Fibroblast of skin of right quadriceps (primary cell): Measurements from ENCODE around the gene SRRM4.
"Not testable (repeated sequence)": the region's sequence is repeated elsewhere in the genome, so short reads cannot be mapped to it uniquely, and the experiment has no call there.

ENCODE experiments used
- DNase-seq: peaks from one replicate; pipeline ENCODE4 v3.0.0-alpha.2; 2013

Gene SRRM4

GRCh38 chr12:119072440-119072839 lies 91.1 kb downstream of the SRRM4 start:
- DNase-seq: no peak

DNA sequence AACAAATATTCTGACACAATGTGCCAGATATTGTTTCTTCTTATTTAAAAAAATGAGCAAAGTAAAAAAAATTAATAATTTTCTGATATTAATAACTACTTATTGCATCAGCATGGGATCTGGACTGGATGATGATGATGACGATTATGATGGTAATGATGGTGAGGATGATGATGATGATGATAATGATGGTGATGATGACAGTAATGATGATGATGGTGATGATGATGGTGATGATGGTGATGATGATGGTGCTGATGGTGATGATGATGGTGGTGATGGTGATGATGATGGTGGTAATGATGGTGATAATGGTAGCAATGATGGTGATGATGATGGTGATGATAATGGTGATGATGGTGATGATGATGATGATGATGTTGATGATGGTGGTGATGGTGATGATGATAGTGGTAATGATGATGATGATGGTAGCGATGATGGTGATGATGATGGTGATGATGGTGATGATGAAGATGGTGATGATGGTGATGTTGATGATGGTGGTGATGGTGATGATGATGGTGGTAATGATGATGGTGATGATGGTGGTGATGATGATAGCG lies 94.0 kb downstream of the SRRM4 start:
- no peak for DNase-seq

- DNase-seq: no peak
Measured at GRCh38 chr12:119075918-119076317, 94.6 kb downstream of the SRRM4 start.

DNA sequence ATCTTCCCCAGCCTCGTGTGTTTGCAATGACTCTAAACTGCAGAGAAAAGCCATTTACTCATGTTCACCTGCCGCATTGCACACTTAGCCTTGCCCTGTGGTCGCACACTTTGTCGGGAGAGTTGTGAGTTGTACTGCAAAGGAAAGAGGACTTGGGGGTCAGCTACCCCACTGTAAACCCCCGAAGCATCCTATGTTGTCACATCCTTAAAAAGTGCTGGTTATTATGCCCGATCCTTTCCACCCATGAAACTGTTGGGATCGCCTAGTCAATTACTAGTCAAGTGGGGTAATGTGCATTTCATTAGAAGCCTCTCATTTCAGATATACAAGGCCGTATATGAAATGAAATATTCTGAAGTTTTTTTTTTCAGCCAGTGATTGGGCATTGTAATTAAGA lies 98.2 kb downstream of the SRRM4 start:
- DNase-seq: no peak

GRCh38 chr12:119082016-119082415 lies 100.7 kb downstream of the SRRM4 start:
- no peak for DNase-seq

DNA sequence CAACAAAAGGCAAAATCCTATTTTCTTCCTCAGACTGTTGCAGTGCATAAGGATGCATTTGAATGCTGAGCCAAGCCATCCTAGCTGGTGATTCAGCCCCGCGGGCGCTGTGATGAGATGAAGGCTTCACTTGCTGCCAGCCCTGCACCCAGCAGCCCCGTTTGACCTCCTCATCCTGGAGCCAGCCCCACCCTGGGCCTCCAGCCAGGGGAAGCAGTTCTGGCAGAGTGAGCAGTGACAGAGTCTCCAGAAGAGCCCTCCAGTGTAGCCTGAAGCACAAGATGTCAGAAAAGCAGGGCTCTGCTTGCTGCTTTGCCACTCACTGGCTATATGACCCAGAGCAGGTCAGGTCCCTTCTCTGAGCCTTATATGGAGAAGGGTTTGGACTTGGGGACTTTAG lies 101.2 kb downstream of the SRRM4 start:
- no peak for DNase-seq

DNA sequence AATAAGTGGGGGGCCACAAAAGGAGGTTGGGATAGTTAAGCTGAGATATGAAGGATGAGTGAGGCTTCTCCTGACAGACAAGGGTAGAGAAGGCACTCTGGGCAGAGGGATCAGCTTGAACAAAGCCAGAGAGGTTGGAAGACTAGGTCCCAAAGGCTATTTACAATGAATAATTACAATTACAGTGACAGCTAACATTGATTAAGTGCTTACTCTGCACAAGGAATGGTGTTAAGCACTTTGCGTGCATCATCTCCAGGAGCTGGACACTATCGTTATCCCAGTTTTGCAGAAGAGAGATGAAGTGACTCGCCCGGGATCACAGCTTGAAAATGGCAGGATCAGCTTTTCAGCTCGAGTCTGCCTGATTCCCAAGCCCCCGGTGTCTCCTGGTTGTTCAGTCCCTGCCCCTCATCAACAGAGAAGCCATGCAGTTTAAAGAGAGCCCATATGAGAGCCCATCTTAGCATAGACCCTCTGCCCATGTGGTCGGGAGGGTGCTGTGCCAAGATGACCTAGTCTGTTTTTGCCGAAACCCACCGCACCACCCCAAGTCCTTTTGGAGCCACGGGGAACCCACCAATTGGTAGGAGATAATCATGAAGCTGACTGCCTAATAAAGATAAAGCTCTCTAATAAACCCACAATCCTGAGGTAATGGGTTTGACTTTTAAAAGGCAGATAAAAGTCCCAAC lies 107.5 kb downstream of the SRRM4 start:
- DNase-seq: no peak

GRCh38 chr12:119089380-119090013 lies 108.2 kb downstream of the SRRM4 start:
- no peak for DNase-seq

- no peak for DNase-seq
Measured at GRCh38 chr12:119090276-119090675, 108.9 kb downstream of the SRRM4 start.

- no peak for DNase-seq
Measured at GRCh38 chr12:119090865-119091264, 109.5 kb downstream of the SRRM4 start.

DNA sequence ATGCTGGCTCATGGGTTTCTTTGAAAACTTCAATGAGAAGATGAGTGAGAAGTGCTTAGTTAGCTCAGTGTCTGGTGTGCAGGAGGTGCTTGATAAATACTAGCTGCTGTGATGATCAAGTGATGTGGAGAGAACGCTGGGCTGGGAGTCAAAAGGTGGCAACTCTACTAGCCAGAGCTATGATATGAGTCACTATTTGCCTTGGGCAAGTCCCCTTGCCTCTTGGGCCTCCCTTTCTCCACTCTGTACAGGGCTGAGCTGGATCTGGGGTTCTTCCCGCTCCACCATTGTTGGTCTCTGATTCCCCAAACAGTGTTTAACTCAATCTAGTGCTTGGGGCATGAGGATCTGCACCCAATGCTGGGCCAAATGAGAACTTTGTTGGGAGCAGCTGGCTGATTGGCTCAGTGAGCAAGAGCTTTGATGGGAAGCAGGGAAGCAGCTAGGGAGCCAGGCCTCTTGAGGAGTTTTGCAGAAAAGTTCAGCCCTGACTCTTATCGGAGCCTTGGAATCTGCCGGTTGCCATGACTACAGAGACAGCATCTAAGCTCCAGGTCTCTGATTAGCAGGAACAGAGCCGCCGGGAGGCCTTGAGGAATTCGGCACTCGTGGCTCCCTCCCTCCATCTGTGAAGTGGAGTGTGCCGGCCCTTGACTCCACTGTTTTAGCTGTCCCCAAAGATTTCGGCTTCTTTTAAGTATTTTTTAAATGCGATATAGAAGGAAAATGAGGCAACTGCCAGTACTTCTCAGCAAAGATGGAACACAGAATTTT lies 115.3 kb downstream of the SRRM4 start:
- DNase-seq: no peak

DNA sequence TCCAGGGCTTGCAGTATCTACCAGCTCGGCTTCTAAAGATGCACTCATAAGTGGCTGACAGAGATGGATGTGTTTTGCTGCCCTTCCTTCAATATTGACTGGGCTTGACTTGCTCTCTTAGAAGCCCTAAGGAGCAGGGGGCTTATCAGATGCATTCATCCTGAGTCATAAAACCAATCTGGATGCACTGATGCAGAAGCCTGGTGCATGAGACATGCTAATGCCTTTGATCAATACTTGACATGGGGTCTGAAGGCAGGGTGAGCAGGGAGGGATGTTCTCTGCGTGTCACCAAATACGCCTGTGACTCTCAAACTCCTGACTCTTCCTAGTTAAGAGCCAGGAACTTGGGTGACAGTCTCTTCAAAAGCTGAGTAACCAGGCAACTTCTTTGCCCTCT lies 119.6 kb downstream of the SRRM4 start:
- DNase-seq: no peak

DNA sequence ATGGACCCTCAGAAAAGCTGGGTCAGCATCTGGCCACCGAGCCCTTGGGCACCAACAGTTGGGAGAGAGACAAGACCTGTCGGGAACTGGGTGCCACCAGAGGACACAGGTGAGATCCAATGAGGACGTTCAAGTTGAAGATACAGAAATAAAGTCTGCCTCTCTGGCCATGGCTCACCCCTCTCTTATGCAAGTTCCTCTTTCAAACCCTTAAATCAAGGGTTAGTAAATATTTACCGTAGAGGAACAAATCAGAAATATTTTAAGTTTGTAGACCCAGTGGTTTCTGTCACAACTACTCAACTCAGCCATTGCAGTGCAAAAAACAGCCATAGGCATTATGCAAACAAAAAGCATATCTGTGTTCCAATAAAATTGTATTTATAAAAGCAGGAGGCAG lies 120.9 kb downstream of the SRRM4 start:
- no peak for DNase-seq

DNA sequence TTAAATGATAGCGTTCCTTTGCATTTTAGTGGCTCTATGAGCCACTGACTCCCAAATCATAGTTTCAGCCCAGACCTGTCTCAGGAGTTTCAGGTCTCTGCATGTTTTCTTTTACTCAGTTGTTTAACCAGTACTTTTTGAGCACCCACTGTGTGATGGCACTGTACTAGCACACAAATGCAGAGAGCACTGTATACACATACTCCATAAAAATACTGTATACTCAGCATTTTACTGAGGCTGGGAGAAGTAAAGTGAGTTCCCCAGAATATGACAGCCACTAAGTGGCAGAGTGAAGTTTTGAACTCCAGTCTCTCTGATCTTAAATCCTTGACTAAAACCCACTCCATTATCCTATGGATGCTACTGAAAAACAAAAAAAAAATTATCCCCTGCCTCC lies 121.4 kb downstream of the SRRM4 start:
- no peak for DNase-seq

DNA sequence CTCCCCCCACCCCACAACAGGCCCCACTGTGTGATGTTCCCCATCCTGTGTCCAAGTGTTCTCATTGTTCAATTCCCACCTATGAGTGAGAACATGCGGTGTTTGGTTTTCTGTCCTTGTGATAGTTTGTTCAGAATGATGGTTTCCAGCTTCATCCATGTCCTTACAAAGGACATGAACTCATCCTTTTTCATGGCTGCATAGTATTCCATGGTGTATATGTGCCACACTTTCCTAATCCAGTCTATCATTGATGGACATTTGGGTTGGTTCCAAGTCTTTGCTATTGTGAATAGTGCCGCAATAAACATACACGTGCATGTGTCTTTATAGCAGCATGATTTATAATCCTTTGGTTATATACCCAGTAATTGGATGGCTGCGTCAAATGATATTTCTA lies 123.6 kb downstream of the SRRM4 start:
- not testable (repeated sequence) for DNase-seq

DNA sequence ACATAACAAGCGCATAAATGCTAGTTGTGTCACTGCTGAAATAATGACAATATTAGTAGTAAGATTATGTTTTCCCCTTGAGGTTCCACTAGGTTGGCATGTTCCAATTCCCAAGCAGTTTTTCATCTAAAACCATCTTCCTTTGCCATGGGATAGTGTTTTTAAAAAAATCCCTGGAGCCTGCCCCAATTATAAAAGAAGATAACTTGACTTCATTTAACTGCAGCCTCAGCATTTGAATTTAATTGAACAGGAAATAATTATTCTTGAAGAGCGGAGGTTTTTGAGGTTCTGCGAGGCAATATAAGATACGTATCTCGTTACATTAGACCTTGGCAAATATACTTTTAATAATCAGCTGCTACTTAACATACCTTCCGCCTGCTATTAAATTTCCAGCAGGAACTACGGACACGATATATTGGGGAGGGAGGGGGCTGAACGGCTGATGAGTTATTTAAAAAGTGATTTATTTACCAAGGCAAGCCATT lies 132.2 kb downstream of the SRRM4 start:
- DNase-seq: no peak

GRCh38 chr12:119114294-119114693 lies 133.0 kb downstream of the SRRM4 start:
- no peak for DNase-seq

- peak; percentile 28 for DNase-seq
Measured at GRCh38 chr12:119115296-119115905, 134.1 kb downstream of the SRRM4 start.

DNA sequence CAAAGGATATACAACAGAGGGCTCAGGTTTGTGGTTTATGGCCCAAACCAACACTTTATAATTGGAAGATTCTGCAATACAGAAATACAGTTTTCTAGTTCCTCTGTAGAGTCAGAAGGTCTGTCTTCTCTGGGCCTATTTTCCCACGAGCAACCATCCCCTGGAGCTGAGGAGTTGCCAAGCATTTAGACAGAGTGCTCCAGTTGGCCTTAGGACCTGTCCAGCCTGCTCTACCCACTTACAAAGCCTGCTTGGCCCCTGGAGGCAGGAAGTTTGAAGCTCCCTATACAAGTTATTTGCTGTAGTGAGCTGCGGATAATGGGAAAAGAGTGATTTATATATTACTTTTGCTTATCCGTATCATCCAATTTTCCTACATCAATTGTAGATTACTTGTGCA lies 136.6 kb downstream of the SRRM4 start:
- no peak for DNase-seq

GRCh38 chr12:119118625-119119024 lies 137.3 kb downstream of the SRRM4 start:
- DNase-seq: no peak

DNA sequence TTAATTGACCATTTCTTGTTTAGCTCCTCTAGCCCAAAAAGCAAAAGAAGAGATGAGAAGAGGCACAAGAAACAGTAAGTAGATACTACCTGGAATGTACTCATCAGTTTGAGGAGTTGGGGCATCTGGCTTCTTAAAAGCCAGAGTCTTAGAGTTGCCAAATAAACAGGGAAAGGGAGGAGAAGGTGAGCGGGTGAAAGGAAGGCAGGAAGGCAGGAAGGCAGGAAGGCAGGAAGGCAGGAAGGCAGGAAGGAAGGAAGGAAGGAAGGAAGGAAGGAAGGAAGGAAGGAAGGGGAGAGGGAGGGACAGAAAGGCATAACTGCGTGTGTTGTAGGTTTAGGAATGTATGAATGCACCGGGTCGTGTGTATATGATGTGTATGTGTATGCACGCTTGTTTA lies 140.7 kb downstream of the SRRM4 start:
- no peak for DNase-seq

DNA sequence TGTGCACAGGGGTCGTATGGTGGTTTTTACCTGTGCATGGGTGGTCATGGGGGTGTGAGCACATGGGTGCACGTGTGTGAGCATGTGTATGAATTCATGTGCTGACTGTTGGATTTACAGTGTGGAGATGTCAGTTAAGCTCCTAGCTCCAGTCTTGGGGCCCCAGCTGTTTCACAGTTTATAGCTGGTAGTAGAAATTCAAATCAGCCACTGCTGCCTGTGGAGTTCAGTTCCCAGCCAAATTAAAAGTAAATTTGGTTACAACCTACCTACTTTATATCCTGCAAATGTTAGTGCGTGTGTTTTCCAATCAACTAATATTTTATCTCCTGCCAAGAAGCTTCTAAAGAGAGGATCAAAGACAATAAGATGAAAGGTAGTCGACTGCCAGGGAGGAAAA lies 141.4 kb downstream of the SRRM4 start:
- DNase-seq: no peak

- no peak for DNase-seq
Measured at GRCh38 chr12:119128527-119128926, 147.2 kb downstream of the SRRM4 start.
